ENCODE data around the gene RAB21.

The RAB21 gene

DNA sequence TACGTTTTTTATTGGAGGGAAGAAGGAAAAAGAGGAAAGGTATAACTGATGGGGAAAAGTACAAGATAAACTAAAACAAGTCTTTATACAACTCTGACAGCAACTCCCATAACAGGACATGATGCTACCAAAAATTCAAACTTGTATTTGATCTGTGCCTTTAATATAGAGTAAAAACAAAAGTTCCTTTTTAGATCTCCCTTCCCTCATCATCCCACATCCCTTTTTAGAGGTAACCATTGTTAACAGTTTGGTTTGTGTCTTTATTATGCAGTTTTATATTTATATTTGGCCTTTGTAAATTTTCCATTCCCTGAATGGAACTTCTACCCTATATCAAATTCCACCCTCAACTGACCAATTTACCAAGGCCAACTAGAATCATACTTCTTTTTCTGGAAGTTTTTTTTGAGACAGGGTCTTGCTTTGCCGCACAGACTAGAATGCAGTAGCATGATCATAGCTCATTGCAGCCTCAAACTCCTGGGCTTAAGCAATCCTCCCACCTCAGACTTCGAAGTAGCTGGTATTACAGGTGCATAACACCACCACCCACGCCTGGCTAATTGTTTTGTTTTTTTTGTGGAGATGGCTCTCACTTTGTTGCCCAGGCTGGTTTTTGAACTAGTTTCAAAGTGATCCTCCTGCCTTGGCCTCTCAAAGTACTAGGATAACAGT, 36.9 kb downstream of the RAB21 start:
- H3K4me2 ChIP-seq (ENCODE audit: low read depth, low read length, poor library complexity, severe bottlenecking): no peak overlapping the region
- TF ChIP-seq CTCF (IDR thresholded peaks at IDR 0.05; ENCODE audit: insufficient read depth, low read length, poor library complexity, severe bottlenecking) (no peak), EZH2phosphoT487 (conservative IDR thresholded peaks at IDR 0.05; ENCODE audit: low read length) (no peak)
- H3F3A ChIP-seq (ENCODE audit: insufficient read depth): no peaks in the 10 kb centered on the region
- H3K4me3 ChIP-seq (ENCODE audit: insufficient read depth, low read length, poor library complexity, severe bottlenecking): no peak overlapping the region
- H3K9ac ChIP-seq (ENCODE audit: low read length): no peak overlapping the region
- no peaks in the 10 kb centered on the region for H3K9me2 ChIP-seq (replicated peaks; ENCODE audit: insufficient read depth, low read length)
- H2AFZ ChIP-seq (ENCODE audit: low read depth, low read length, severe bottlenecking): no peak overlapping the region
- no peak overlapping the region for H3K27ac ChIP-seq (ENCODE audit: low read depth, low read length)
- H3K79me2 ChIP-seq (ENCODE audit: insufficient read depth, low read length): no peaks in the 10 kb centered on the region
- H3K27me3 ChIP-seq (ENCODE audit: low read length): no peaks in the 10 kb centered on the region
- peaks cover 8% of the 10 kb centered on the region; the same call in 1 of the 2 replicates for H3K36me3 ChIP-seq (ENCODE audit: low read length)
- no peaks in the 10 kb centered on the region for H4K20me1 ChIP-seq (ENCODE audit: low read depth, low read length)
- H3K9me3 ChIP-seq (ENCODE audit: insufficient read depth, low read length): no peaks in the 10 kb centered on the region

DNA sequence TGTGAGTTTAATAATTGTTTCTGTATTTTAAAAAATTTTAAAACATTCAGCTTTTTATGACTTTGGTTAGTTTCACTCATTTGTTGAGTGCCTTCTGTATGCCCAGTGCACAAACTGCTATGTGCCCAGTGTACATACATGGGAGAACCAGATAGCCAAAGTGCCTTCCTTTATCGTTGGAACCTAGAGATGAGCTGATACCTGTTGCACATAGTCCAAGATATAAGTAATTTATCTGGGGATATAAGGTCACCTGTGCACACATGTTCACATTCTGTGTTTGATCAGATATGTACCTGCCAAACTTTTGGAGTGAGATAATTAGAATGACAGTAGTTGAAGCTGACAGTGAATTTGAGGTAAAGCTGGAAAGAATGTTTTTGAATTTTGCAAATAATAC, 37.9 kb downstream of the RAB21 start:
- no peaks in the 10 kb centered on the region for H3F3A ChIP-seq (ENCODE audit: insufficient read depth)
- 0 out of 2 replicates have a peak, but pooled peaks cover 2% of the 10 kb centered on the region for H4K20me1 ChIP-seq (ENCODE audit: low read depth, low read length)
- no peaks in the 10 kb centered on the region for H3K9me2 ChIP-seq (replicated peaks; ENCODE audit: insufficient read depth, low read length)
- H3K79me2 ChIP-seq (ENCODE audit: insufficient read depth, low read length): no peaks in the 10 kb centered on the region
- no peak overlapping the region for H3K27ac ChIP-seq (ENCODE audit: low read depth, low read length)
- no peak overlapping the region for H3K4me2 ChIP-seq (ENCODE audit: low read depth, low read length, poor library complexity, severe bottlenecking)
- no peaks in the 10 kb centered on the region for H3K9me3 ChIP-seq (ENCODE audit: insufficient read depth, low read length)
- no peaks in the 10 kb centered on the region for H3K27me3 ChIP-seq (ENCODE audit: low read length)
- no peak overlapping the region for H2AFZ ChIP-seq (ENCODE audit: low read depth, low read length, severe bottlenecking)
- H3K4me3 ChIP-seq (ENCODE audit: insufficient read depth, low read length, poor library complexity, severe bottlenecking): no peak overlapping the region
- no peak for TF ChIP-seq CTCF (IDR thresholded peaks at IDR 0.05; ENCODE audit: insufficient read depth, low read length, poor library complexity, severe bottlenecking)
- no peak for TF ChIP-seq EZH2phosphoT487 (conservative IDR thresholded peaks at IDR 0.05; ENCODE audit: low read length)
- no peak overlapping the region for H3K9ac ChIP-seq (ENCODE audit: low read length)
- peaks cover 4% of the 10 kb centered on the region; the same call in 1 of the 2 replicates for H3K36me3 ChIP-seq (ENCODE audit: low read length)

DNA sequence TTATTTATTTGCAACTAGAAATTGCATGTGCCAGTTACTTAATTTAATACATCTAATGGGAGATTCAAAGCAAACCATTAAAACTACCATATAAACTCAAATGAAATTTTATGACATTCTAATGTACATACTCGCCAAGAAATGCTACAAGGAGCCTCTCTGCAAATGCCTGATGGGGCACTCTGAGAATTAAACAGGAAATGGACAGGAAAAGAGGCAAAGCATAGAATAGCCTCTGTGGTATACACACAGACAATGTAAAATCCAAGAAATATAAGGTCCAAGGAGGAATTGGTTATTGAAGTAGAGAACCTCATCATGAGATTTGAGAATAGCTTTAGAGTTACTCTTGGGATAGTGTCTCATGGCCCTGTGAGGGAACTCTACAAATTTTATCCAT, 41.2 kb downstream of the RAB21 start:
- H3F3A ChIP-seq (ENCODE audit: insufficient read depth): no peaks in the 10 kb centered on the region
- no peak overlapping the region for H2AFZ ChIP-seq (ENCODE audit: low read depth, low read length, severe bottlenecking)
- H3K27ac ChIP-seq (ENCODE audit: low read depth, low read length): no peak overlapping the region
- no peak for TF ChIP-seq CTCF (IDR thresholded peaks at IDR 0.05; ENCODE audit: insufficient read depth, low read length, poor library complexity, severe bottlenecking)
- TF ChIP-seq EZH2phosphoT487 (conservative IDR thresholded peaks at IDR 0.05; ENCODE audit: low read length): no peak
- H3K36me3 ChIP-seq (ENCODE audit: low read length): no peaks in the 10 kb centered on the region; the same call in 1 of the 2 replicates
- no peak overlapping the region for H3K4me3 ChIP-seq (ENCODE audit: insufficient read depth, low read length, poor library complexity, severe bottlenecking)
- no peak overlapping the region for H3K4me2 ChIP-seq (ENCODE audit: low read depth, low read length, poor library complexity, severe bottlenecking)
- 0 out of 2 replicates have a peak, but pooled peaks cover 2% of the 10 kb centered on the region for H4K20me1 ChIP-seq (ENCODE audit: low read depth, low read length)
- no peaks in the 10 kb centered on the region for H3K9me3 ChIP-seq (ENCODE audit: insufficient read depth, low read length)
- no peaks in the 10 kb centered on the region for H3K27me3 ChIP-seq (ENCODE audit: low read length)
- no peaks in the 10 kb centered on the region for H3K79me2 ChIP-seq (ENCODE audit: insufficient read depth, low read length)
- no peak overlapping the region for H3K9ac ChIP-seq (ENCODE audit: low read length)
- H3K9me2 ChIP-seq (replicated peaks; ENCODE audit: insufficient read depth, low read length): no peaks in the 10 kb centered on the region
